NCI-H2227 (cell line): ENCODE results near the gene HOXA6.

Experiments used
- DNase-seq: peaks from one replicate; lab custom pipeline; 2025; ENCODE audit not compliant: unreplicated experiment; lab: John Stamatoyannopoulos, UW

Gene HOXA6

DNA sequence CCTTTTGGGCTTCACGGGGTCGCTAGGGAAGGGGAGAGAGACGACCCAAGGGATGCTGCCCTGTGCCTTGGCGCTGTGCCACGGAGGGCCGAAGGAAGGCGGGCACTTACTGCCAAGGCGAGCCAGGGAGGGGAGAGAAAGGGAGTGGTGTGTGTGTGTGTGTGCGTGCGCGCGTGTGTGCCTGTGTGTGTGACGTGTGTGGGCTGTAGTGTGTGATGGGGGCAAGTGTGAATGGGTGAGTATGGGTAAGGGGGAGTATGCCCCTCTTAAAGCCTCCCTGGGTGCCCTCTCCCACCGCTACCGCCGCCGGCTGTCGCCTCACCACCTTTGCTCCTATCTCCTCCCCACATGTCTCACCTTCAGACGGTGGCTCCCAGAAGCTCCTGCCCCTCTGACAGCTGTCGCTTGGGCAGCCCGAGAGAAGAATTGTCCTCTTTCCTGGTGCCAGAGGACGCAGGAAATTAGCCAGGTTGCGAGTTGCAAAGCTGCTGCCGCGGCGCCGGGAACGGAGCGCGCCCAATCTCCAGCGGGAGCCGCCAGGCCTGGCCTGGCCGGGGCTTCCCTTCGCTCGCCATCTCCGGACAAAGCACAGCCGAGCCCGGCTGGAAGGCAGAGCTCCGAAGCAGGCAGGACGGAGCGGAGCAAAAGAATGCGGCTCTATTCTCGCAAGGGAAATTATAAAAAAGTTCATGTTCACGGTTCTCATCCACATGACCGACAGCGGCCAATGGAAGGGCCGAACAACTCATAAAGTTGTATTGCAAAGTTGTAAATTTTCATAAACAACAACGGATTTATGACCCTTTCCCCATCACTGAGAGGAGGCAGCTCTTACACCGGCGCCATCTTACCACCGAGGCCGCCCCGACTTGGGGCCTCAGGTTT is 4.6 kb upstream of the HOXA6 start, which contains the start of gene HOXA3:
TSS of gene HOXA3 (minus strand) at position 653 of the 885 bp plus-strand sequence. CDS start 41,943 bp downstream, outside the sequence.
- DNase-seq = peak; percentile 10

DNA sequence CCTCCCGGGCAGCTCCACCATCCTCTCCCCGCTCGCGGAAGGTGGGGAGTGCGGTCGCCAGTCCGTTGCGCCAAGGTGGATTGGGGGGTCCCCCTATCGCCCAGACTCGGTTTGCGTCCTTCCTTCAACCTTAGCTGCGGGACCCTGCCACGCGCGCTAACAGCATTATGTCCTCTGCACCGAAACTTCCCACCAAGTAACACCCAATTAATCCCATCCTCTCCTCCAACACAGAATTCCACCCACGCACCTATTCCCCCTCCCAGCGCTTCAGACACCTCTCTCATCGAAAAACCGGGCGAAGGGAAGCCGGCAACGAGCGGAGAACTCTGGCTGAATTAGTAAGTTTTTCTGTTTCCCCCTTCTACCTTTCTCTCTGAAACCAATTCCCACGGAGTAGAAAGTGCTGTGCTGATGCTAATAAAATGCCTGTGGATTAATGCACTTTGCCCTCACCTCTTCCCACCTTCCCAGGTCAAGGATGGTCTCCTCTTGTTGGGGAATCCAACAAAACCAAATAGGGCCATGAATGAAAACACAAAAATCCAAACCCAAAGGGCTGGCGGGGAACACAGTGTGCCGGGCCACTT is 3.9 kb upstream of the HOXA6 start:
- no peak for DNase-seq

DNA sequence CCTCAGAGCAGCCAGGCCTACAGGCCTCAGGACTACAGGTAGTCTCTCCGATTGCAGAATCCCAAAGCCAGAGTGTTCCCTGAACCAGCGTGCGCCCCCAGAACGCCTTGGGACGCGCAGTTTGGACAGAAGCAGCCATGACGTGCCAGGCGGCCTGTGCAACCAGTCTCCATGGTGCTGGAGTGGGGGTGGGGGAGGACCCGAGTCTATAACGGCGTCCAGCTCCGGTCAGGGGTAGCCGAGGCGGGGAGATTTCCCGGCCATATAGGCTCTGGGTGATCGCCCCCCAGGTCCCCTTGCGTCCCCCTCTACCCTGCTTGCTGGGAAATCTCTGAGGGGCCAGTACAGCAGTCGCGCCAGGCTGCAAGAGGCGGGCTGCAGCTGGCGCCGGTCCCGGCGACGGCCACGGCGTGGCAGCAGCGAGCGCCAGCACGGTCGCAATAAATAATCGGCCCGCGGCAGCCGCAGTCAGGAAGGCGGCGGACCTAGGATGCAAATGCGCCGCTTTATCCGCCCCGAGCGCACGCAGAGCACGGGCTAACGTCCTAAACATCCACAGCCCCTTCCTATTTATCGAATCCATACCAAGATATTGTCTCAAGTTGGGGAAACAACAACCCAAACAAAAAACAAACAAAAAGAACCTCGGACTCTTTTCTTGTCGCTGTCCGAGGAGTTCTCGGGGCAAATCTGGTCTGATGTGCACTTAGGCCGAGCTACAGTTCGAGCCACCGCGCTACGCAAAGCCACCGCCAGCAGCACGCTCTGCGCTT is 3.2 kb upstream of the HOXA6 start:
- DNase-seq = peak; percentile 81

DNA sequence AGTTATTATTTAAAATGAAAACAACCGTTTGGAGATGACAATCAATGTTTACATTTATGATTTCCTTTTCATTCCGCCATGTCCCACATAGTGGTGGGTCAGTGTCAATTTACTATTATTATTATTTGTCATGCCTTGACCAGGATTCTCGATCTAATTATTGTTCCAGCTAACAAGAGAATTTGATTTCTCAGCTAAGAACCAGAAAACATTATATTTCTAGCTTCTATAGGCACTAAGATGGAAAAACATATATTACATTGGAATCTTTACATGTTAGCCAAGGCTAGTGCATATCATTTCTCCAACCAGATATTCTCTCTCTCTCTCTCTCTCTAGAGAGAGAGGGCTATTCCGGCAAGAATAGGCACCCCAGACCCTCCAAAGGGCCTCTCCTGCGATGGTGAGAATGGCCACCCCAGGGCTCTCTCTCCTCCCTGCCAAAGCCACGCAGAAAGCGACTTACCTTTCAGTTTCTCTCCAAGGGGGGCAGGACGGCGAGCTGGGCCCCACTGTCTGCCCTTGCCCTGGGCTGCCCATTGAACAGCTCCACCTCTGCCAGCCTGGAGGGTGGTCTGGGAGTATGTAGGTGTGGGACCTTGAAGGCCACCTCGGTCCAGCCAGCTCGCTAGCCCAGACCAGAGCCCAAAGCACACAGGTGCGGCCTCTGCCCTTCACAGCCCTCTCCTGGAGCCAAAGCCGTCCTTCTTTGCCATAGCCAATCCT is 2.4 kb upstream of the HOXA6 start:
- DNase-seq = no peak

DNA sequence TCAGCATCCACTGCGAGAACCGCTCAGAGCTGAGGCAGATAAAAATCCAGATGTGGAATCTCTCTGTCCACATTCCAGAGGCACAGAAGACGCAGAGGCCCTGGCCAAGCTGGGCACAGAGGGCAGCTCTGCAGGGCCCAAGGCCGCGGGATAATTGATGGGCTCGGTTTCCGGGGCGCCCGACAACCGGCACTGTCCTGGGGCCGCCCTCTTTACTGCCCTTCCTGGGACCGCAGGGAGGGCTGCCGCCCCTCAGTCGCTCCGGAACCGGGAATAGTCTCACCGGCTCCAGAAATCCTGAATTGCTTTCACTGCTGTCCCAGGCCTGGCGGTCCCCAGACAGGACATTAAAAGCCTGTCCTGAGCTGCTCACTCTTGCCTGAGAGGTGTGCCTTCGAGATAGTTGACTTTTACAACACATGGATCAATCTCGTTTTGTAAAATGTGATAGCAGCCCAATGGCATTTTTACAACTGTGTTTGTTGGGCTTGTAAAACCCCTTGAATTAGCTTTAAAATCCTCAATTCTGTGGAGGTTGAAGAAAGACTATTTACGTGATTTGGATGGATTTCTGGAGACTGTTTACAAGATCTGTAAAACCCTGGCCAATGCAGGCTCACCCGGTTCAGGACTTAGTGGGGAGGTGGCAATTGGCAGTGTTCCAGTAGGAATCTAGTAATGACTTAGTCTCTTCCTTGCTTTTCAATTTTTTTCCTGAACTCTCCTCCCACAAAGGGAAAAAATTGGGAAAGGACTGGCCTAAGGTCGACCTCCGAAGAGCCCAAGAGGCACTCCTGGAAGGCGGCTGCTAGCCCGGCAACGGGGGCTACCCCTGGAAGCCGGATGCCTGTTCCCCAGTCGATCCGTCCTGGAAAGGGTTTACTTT is 1.4 kb upstream of the HOXA6 start:
- DNase-seq = no peak

DNA sequence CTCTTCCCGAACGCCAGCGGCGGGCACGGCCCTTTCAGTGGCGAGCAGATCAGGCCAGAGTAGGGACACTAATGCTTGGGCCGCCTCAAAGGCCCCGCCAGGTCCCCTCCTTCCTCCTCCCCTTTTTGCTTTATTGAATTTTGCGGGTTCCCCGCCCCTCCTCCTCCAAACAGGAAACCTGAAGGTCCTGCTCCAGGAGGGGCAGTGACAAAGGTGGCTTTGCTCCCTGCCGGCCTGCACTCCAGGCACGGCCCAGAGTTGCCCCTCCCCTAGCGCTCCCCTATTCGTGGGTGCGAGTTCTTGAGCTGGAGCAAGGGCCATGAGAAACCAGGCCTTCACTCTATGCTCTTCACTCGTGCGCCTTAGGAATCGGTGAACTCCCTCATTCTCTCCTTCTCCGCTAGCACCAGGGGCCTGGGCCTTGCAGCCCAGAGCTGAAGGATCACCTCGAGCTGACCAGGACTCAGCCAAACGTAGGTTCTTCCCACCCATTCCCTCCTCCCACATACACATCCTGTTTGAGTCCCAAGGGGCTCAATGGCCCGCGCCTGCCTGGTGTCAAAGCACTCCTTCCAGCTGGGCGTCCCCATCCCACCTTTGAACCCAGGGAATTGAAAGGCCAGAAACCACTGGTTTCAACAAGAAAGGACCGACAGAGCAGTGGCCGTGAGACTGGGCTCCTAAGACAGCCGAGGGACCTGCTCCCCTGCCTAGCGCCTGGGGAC is 619 bp upstream of the HOXA6 start:
- no peak for DNase-seq

DNA sequence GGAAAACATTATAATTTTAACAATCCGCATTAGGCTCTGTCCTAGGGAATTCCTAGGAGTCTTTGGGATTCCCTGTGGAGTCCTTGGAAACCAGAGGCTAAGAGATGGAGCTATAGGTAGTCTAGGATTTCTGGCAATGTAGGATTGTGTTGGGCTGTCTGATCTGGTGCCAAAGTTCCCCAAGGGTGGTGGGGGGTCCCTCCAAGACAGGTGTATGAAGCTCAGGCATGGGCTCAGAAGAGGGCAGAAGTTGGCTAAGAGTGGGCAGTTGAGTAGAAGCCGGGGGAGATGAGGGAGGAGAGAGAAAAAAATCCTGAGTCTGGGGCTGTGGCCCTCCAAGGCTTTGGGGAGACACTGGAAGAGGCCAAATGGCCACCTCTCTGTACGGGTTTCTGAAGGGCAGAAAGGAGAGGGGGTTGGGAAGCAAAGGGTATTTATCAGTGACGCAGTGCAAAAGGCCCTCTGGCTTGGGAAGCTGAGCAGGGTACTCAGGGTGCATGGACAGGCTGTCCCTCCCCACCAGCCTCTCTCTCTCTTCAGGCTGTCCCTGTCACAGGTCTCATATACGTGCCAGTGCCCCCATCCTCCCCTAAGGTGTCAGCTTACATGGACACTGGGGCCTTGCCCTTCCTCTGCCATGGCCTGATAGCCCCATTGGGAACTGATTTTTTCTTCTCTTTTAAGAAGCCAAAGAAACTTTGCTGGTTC is 929 bp downstream of the HOXA6 start:
- no peak for DNase-seq

DNA sequence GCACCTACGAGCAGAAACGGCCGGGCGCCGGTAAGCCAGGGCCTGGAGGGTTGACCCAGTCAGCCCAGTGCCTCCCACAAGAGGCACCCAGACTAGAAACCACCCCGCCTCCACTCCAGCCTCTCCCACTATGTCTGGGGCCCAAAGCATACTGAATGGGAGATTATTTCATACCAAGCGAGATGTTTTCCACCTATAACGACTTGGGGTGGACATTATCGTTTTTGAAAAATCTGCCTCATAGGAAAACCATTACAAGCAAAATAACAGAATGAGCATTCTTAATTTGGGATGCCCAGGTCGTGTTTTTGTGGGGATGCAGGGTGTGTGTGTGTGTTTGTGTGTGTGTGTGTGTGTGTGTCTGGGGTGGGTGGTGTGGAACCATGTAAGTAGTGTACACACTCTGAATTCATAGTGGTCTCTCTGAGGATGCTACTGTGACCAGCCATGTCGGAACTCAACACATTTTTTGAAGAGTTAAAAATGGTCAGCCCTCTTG is 1.6 kb downstream of the HOXA6 start:
- no peak for DNase-seq

DNA sequence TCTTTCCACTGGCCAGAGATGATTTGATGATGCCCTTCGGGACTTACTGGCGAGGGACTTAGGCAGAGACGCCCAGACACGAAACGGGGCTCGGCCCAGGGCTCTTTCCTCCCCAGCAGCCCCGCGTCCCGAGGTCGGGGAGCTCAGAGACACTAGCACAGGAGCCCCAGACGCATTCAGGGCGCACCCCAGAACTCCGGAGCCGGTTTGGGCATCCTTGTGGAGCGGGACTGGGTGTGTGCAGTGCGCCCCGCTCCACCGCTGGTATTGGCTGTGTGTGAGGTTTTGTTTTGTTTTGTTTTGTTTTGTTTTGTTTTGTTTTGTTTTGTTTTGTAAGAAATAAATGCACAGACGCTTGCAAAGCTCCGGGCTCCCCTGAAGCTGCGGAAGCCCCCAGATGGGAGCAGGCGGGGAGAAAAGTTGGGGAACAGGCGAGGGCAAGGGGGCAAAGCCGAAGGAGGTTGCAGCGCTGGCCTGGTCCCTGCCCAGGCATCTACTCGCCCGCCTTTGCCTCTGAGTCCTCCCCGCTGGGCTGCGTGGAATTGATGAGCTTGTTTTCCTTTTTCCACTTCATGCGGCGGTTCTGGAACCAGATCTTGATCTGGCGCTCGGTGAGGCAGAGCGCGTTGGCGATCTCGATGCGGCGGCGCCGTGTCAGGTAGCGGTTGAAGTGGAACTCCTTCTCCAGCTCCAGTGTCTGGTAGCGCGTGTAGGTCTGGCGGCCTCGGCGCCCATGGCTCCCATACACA is 2.2 kb downstream of the HOXA6 start:
- no peak for DNase-seq

DNA sequence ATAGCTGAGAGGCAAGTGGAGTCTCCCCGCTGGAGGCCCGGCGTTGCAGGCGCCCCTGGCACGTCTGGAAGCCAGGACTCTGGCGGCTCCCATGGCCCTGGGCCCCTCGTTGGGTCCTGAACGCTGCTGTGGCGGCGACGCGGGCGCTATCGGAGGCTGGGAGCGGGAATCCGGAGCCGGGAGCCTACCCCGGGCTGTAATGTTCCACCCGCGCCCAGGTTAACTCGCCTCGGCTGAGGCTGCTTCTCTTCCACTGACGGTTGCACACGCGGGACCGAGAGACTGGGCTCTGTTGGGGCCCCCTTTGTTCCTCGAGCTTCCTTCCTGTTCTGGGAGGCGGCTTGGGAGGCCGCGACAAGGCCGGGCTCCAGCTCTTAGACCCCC is 2.8 kb downstream of the HOXA6 start:
- no peak for DNase-seq

DNA sequence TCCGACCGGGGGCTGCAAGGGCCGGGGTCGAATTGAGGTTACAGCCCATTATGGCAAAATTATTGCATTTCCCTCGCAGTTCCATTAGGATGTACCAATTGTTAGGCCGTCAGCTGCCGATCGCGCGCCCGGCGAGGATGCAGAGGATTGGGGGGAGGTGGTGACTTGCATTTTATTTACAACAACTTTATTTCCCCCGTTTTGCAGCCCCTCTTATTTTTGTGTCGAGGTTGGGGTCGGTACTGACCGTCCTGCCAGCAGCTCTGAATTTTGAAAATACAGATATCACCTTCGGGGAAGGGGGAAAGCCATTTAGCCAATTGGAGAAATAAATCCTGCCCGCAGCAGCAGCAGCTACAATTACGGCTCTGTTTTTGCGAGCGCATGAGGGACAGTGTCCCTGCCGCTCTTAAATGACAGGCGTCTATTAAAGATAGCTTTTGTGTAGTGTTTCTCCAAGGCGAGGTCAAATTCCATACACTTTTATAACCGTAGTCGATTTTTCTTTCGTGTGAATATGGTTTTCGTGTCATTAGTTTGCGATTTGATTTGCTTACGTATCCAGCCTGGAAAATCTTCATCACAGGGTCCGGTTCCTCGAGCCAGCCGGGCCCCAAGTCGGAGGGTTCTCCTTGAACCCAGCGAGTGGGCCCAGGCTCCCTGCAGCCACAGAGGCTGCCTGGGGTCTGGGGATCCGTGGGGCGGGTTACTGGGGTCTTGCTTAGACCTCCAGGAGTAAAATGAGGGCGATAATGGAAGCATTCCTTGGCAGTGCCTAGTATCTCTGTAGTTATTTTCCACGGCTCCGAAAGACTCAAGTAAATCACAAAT is 3.4 kb downstream of the HOXA6 start:
- no peak for DNase-seq

DNA sequence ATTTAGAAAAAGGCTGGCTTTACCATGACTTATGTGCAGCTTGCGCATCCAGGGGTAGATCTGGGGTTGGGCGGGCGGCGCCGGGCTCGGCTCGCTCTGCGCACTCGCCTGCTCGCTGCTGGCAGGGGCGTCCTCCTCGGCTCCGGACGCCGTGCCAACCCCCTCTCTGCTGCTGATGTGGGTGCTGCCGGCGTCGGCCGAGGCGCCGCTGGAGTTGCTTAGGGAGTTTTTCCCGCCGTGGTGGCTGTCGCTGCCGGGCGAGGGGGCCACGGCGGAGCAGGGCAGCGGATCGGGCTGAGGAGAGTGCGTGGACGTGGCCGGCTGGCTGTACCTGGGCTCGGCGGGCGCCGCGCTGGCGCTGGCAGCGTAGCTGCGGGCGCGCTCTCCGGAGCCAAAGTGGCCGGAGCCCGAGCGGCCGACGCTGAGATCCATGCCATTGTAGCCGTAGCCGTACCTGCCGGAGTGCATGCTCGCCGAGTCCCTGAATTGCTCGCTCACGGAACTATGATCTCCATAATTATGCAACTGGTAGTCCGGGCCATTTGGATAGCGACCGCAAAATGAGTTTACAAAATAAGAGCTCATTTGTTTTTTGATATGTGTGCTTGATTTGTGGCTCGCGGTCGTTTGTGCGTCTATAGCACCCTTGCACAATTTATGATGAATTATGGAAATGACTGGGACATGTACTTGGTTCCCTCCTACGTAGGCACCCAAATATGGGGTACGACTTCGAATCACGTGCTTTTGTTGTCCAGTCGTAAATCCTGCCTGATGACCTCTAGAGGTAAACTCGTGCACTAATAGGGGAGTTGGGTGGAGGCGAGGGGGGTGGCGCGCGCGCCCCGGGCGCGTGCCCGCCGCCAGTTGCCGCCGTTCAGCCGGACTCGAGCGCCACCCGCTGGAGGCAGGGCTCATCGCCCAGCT is 4.3 kb downstream of the HOXA6 start, which contains the start of gene HOXA5:
TSS of gene HOXA5 (minus strand) at position 659 of the 927 bp plus-strand sequence. CDS start at position 585, 74 bp downstream.
- DNase-seq = peak; percentile 76

DNA sequence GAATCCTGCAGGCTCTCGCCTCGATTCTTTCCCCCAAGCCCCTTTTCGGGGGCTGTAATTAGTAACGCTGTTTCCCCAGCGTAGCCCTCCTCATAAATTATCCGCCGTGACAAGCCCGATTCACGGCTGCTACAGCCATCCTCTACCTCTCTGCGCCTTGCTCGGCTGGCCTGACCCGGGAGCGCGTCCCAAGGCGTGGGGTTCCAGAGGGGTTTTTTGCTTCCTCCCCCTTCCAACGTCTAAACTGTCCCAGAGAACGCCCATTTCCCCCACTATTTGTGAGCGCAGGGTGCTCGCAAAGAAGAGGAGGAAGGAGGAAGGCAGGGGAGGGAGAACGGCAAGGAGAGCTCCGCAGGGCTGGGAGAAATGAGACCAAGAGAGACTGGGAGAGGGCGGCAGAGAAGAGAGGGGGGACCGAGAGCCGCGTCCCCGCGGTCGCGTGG is 5.0 kb downstream of the HOXA6 start:
- DNase-seq = no peak

DNA sequence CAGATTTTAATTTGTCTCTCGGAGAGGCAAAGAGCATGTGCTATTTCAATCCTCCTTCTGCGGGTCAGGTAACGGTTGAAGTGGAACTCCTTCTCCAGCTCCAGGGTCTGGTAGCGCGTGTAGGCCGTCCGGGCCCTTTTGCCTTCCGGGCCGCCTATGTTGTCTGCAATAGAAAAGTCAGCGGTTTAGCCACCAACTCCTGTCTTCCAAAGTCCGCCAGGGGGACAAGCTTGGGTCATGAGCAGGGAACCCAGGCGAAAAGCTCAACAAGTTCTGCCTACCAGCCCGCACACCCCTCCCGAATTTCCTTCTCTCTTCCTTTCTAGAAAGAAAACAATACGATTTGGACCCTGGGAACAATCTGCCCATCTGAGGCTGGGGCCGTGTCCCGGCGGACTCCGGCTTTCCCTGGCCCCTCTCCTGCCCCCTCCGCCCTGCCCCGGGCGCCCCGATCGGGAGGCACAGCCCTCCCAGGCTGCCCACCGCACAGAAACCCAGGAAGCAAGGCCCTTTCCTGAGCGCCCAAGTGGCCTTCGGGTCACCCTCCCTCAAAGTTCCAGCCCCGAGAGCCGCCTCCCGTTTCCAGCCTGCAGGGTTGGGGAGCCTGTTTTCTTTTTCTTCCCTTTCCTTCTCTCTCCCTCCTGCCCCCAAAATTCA is 5.5 kb downstream of the HOXA6 start:
- DNase-seq = no peak
